ENCODE results near the gene OR9A2.
"Not testable (repeated sequence)": the region's sequence is repeated elsewhere in the genome, so short reads cannot be mapped to it uniquely, and the experiment has no call there.

OR9A2 gene

GRCh38 chr7:143018931-143019330 lies 8.0 kb downstream of the OR9A2 start:
- DNase-seq (ENCODE audit: low read depth in 1 of 2, low spot score in 1 of 2) = no peak

- DNase-seq (ENCODE audit: low read depth in 1 of 2, low spot score in 1 of 2) = no peak
Measured at GRCh38 chr7:143016996-143017395, 9.9 kb downstream of the OR9A2 start.

- no peak for DNase-seq (ENCODE audit: low read depth in 1 of 2, low spot score in 1 of 2)
Measured at GRCh38 chr7:143015926-143016490, 10.9 kb downstream of the OR9A2 start.

DNA sequence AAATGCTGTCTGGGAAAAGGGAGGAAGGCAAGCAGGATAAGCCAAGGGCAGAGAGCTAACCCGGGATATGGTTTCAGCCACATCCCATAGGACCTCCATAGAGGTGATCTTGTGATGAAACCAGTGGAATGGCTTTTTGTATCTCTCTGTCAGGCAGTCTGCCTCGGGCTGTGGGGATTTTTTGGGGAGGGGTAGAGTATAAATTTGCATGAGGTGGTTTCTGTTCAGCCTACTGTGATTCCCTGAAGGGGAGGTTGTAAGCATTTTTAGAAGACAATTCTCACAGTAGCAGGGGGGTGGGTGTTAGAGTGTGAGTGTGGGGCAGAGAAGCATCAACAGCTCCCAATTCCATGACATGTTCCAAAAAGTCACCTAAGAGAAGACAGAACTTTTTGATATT lies 11.8 kb downstream of the OR9A2 start:
- DNase-seq (ENCODE audit: low read depth in 1 of 2, low spot score in 1 of 2) = no peak

GRCh38 chr7:143013893-143014292 lies 13.0 kb downstream of the OR9A2 start:
- DNase-seq (ENCODE audit: low read depth in 1 of 2, low spot score in 1 of 2) = no peak

- no peak for DNase-seq (ENCODE audit: low read depth in 1 of 2, low spot score in 1 of 2)
Measured at GRCh38 chr7:143013473-143013872, 13.5 kb downstream of the OR9A2 start.

GRCh38 chr7:143012409-143012808 lies 14.5 kb downstream of the OR9A2 start:
- DNase-seq (ENCODE audit: low read depth in 1 of 2, low spot score in 1 of 2) = no peak

- DNase-seq (ENCODE audit: low read depth in 1 of 2, low spot score in 1 of 2) = no peak
Measured at GRCh38 chr7:143012001-143012400, 14.9 kb downstream of the OR9A2 start.

GRCh38 chr7:143008007-143008901 lies 18.7 kb downstream of the OR9A2 start:
- DNase-seq (ENCODE audit: low read depth in 1 of 2, low spot score in 1 of 2) = peak; percentile 71 to 74

- DNase-seq (ENCODE audit: low read depth in 1 of 2, low spot score in 1 of 2) = no peak
Measured at GRCh38 chr7:143005632-143006260, 21.2 kb downstream of the OR9A2 start.

- DNase-seq (ENCODE audit: low read depth in 1 of 2, low spot score in 1 of 2) = peak in 1 of 2 donors; percentile 43
Measured at GRCh38 chr7:143003393-143004051, 23.4 kb downstream of the OR9A2 start.

GRCh38 chr7:143002898-143003297 lies 24.0 kb downstream of the OR9A2 start:
- DNase-seq (ENCODE audit: low read depth in 1 of 2, low spot score in 1 of 2) = no peak

DNA sequence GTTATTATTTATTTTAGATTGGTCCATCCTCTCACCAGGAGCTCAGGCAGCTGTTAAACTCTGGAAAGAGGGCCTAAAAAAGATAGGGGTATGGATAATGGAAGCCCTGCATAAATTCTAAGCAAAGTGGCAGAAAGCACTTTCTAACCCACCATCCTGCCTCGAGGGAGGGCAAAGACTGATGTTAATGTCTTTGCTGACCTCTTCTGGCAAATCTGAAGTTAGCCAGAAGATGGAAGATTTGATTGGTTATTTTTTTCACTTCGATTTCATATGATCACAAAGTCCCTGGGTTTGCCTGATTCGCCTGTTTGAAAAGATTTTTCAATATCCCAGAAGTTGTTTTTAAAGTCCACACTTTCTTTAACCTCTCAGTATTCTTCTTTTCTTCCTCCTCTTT lies 24.8 kb downstream of the OR9A2 start:
- DNase-seq (ENCODE audit: low read depth in 1 of 2, low spot score in 1 of 2) = no peak

GRCh38 chr7:143000648-143001047 lies 26.3 kb downstream of the OR9A2 start:
- no peak for DNase-seq (ENCODE audit: low read depth in 1 of 2, low spot score in 1 of 2)

DNA sequence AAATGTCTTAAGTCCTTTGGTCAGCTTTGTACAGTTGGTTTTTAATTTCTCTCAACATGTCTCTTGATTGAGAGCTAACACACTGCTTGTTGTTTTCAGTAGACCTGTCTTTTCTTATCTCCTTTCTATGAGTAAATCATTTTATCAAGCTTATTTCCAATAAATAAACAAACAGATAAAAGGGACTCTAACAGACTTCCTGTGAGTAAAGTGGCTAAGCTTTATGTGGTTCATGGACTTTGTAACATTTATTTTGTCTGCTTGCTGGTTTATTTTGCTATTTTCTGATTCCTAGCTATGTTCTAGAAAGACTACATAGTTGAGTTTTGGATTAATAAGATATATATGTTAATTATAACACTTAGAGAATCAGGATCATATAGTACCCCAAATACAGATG lies 27.1 kb downstream of the OR9A2 start:
- no peak for DNase-seq (ENCODE audit: low read depth in 1 of 2, low spot score in 1 of 2)

DNA sequence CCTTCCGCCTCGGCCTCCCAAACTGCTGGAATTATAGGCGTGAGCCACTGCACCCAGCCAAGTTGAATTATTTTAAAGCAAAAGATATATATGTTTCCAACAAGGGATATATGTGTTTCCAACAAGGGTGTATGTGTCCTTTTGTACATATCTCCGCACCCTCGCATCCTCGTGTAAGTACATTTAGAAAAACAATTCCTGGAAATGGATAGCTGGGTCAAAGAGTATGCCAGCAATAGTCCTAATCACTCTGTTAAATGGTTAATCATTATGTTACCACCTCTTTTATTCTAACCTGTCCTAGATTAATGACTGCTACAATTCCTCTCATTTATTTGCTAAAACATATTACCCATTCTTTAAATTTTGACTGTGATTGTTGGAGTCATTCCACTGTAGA lies 28.0 kb downstream of the OR9A2 start:
- no peak for DNase-seq (ENCODE audit: low read depth in 1 of 2, low spot score in 1 of 2)

- DNase-seq (ENCODE audit: low read depth in 1 of 2, low spot score in 1 of 2) = no peak
Measured at GRCh38 chr7:142997456-142997989, 29.4 kb downstream of the OR9A2 start.

DNA sequence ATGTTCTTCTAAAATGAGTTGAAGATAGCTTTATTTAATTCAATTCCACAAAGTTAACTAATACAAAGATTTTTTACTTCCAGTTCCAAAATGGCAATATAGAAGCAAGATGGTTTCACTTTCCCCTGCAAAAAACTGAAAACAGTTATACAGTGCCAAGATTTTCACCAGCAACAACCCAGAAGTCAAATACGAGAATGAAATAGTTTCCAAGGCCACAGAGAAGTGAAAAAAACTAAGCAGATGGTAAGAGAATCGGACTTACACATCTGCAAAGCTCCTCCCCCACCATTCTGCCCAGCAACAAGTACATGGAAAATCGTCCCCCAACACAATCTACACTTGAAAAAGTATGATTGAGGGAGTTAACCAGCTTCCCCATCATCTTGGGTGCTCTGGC lies 34.5 kb downstream of the OR9A2 start:
- no peak for DNase-seq (ENCODE audit: low read depth in 1 of 2, low spot score in 1 of 2)

DNA sequence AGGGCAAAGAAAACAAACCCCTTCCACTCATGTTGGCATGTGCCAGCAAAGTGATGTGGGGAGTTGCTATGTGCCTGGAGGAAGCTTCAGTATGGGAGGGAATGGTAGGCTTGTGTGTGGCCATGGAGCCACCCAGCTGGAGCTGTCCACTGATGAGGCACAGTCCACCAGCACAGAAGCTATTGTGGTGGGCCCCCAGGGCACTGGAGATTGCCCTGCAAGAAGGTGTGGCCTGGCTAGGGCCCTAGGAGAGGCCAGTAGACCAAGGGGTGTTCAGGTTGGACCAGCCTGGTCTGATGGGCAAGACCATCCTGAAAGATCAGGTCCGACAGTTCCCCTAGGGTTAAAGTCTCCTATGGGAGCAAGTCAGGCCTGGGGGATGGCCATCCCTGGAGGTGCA lies 42.6 kb downstream of the OR9A2 start:
- no peak for DNase-seq (ENCODE audit: low read depth in 1 of 2, low spot score in 1 of 2)

DNA sequence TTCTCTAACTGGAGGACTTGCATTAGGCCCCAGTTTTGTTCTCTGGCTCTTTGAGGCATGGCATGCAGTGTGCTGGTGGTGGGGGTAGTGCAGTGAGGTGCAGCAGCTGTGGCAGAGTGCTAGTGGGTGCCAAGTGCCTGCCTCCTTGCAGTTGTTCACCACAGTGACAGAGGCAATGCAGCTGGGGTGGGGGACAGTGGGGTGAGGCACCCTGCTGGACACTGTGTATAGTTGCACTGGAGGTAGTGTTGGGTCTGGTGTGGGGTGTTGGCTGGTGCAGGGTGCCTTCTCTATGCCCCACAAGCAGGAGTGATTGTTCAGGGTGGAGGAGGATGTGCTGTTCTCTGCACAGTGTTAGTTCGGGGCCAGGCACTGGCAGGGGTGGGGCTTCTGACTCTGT lies 43.1 kb downstream of the OR9A2 start:
- no peak for DNase-seq (ENCODE audit: low read depth in 1 of 2, low spot score in 1 of 2)

DNA sequence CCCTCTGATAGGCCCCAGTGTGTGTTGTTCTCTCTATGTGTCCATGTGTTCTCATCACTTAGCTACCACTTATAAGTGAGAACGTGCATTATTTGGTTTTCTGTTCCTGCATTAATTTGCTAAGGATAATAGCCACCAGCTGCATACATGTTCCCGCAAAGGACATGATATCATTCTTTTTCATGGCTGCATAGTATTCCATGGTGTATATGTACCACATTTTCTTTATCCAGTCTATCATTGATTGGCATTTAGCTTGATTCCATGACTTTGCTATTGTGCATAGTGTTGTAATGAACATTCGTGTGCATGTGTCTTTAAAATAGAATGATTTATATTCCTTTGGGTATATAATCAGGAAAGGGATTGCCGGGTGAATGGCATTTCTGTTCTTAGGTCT lies 48.5 kb downstream of the OR9A2 start:
- not testable (repeated sequence) for DNase-seq (ENCODE audit: low read depth in 1 of 2, low spot score in 1 of 2)
